GM18951 (cell line): Measurements from ENCODE around the gene TRMT112.

Experiments
- POLR2A ChIP-seq: IDR thresholded peaks from 4 replicates; pipeline ENCODE4 v1.6.1; 2011; ENCODE audit warnings: mild to moderate bottlenecking; ENCODE audit not compliant: insufficient read length, insufficient read depth; ENCODE audit errors: extremely low read depth
- in situ Hi-C: fragments of 300-500 bp; cut with MboI; formaldehyde crosslinking; loops from one replicate; pipeline ENCODE4 v1.12.0; 2022; ENCODE audit warnings: low sequenced_read_pairs, mixed read lengths, inconsistent platforms; ENCODE audit not compliant: unreplicated experiment

The TRMT112 gene

DNA sequence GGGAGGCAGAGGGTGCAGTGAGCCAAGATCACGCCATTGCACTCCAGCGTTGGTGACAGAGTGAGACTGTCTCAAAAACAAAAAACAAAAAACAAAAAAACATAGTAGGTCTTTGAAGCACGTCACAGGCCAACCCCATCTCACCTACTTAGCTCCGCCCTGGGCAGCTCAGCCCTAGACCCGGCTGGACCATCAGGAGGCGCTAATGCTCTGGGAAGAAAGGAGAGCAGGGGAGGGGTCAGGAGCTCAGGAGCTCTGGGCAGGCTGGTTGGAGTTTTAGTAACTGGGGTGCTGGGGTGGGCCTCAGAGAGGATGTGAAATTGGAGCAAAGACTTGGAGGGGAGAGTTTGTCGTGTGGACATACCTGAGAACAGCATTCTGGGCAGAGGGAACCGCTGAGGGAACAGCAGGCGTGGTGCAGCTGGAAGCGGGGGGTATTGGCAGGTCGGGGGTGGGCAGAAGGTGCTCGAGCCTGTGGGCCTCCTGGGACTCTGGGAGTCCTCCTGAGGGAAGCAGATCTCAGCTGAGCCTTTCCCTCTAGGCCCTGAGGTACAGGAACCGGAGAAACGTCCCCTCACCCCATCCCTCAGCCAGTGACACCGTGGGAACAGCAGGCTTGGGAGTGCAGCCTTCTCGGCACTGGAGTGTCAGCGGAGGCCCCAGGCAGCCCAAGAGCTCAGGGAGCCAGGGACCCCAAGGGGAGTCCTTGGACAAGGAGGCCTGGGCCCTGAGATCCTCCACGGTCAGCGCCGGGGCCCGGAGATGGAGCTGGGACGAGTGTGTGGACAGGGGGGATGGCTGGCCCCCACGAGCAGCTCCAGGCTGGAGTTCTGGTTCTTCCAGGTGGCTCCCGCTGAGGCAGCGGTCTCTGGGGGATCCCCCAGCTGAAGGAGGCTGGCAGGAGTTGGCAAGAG lies 39.4 kb upstream of the TRMT112 start:
- TF ChIP-seq POLR2A: no peak
- in situ Hi-C loops: no loop called here

DNA sequence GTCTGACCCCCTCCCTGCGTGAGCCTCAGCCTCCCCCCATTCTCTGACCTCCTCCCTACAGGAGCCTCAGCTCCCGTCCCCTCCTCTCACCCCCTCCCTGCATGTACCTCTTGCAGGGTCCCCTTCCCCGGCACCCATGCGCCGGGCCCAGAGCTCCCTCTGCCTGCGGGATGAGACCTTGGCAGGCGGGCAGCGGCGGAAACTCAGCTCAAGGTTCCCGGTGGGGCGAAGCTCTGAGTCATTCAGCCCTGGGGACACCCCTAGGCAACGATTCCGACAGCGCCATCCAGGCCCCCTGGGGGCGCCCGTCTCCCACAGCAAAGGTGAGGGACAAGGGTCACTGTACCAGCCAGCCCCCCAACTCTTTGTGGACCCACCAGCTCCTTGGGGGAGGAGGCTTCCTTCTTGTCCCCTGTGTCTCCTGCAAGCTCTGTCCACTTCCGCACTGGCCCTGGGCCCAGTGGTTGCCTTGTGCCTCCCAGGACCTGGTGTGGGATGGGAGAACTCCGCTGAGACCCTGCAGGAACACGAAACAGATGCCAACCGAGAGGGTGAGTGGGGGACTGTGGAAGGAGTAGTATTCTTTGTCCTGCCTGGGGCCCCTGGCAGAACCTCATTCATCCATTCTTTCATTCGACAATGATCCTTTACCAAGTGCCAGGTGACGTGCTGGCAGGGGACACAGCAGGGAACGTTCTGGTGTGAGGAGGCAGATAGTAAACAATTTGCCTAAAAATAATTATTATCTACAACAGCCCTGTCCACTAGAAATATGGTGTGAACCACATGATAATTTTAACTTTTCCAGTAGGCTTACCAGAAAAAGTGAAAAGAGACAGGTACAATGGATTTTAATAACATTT lies 38.0 kb upstream of the TRMT112 start:
- TF ChIP-seq POLR2A: no peak
- in situ Hi-C loops: no loop called here

DNA sequence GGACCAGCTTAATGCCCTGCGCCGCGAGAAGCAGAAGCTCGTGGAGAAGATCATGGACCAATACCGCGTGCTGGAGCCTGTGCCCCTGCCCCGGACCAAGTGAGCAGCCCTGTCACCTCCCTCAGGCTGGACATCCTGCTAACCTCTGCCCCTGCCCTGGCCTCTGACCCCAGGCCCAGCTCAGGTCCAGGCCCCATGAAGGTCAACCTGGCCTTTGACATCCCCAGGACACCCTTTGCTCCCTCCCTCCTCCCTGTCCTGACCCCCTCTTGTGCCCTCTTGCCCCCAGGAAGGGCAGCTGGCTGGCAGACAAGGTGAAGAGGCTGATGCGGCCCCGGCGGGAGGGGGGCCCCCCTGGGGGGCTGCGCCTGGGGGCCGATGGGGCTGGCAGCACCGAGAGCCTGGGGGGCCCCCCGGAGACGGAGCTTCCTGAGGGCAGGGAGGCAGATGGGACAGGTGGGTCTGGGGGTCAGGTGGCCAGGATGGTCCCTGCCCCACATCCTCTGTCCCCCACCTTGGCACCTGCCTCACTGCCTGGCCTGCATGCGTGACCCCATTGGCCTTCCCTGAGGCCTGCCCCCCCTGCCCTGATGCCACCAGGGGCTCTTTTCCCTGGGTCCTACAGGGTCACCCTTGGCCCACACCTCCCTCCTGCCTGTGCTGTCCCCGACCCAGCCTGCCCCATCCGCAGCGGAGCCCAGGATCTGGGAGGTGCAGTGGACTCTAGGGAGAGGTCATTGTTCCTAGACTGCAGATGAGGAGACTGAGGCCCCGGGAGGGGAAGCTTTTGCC lies 36.6 kb upstream of the TRMT112 start:
- no peak for TF ChIP-seq POLR2A
- in situ Hi-C loops: no loop called here

DNA sequence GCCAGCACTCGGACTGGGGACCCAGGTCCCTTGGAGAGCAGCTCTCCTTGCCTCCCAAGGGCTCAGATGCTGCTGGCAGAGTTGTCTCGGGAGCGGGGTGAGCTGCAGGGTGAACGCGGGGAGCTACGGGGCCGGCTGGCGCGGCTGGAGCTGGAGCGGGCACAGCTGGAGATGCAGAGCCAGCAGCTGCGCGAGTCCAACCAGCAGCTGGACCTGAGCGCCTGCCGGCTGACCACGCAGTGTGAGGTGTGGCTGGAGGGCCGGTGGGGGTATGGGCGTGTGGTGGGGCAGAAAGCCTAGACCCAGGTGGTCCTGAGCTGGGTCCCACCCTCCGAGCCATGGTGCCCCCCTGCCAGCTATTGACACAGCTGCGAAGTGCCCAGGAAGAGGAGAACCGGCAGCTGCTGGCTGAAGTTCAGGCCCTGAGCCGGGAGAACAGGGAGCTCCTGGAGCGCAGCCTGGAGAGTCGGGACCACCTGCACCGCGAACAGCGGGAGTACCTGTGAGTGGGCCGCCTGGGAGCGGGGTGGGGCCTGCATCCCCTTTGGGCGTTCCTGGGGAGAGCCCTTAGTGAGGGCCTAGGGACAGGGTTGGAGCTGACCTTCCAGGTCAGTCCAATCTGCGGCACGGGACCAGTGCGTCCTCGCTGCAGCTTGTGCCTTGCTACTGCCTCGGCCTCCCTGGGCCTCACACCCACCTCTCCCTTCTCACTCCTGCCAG lies 35.8 kb upstream of the TRMT112 start:
- in situ Hi-C loops: no loop called here
- TF ChIP-seq POLR2A: no peak

DNA sequence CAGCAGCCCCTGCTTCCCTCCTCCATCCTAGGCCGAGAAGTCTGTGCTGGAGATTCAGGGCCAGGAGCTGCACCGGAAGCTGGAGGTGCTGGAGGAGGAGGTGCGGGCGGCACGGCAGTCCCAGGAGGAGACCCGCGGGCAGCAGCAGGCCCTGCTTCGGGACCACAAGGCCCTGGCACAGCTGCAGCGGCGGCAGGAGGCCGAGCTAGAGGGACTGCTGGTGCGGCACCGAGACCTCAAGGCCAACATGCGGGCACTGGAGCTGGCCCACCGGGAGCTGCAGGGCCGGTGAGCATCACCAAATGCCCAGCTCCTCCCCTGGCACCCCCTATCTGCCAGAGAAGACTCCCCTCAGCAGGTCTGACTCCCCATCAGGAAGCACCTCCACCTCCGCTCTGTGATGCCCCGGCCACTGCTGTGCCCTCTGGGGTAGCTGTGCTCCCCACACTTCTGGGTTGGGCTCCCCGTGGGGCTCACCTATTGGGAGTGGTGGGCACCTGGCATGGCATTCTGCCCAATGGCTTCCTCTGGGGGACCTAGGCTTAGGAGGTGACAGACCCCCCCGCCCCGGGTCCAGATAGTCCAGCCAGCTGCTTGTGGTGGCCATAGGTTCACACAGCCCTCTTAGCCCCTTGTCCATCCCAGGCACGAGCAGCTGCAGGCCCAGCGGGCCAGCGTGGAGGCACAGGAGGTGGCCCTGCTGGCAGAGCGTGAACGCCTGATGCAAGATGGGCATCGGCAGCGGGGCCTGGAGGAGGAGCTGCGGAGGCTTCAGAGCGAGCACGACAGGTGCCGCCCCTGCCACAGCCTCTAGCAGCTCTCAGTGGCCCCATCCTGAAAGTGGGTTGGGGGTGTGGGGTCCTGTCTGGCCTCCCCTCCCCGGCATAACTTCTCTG lies 35.0 kb upstream of the TRMT112 start:
- TF ChIP-seq POLR2A: no peak
- in situ Hi-C loops: no loop called here

DNA sequence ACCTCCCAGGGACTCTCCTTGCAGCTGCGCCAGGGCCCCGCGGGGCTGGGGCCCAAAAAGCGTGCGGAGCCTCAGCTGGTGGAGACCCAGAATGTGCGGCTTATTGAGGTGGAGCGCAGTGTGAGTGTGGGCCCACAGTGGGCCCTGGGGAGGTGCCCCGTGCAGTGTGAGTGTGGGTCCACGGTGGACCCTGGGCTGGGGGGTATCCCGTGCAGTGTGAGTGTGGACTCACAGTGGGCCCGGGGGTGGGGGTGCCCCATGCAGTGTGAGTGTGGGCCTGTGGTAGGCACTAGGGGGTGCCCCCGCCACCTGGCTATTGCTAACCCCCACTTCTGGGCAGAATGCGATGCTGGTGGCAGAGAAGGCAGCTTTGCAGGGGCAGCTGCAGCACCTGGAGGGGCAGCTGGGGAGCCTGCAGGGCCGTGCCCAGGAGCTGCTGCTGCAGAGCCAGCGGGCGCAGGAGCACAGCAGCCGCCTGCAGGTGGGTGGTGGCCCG lies 33.8 kb upstream of the TRMT112 start:
- in situ Hi-C loops: no loop called here

DNA sequence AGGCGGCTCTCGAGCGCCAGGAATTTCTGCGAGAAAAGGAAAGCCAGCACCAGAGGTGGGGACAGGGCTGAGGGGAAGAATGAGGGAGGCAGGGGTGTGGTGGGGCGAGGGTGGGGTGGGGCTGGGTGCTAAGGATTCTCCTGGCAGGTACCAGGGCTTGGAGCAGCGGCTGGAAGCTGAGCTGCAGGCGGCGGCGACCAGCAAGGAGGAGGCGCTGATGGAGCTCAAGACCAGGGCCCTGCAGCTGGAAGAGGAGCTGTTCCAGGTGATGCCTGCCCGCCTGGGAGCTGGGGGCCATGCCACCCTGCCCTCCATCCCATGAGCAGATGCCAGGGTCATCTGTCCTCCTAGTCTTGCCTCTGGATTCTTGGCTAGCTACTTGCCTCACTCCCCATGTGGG lies 32.0 kb upstream of the TRMT112 start:
- TF ChIP-seq POLR2A: no peak
- in situ Hi-C loops: no loop called here

More for the DNA sequence above, 33.8 kb upstream of the TRMT112 start:
- TF ChIP-seq POLR2A: no peak

DNA sequence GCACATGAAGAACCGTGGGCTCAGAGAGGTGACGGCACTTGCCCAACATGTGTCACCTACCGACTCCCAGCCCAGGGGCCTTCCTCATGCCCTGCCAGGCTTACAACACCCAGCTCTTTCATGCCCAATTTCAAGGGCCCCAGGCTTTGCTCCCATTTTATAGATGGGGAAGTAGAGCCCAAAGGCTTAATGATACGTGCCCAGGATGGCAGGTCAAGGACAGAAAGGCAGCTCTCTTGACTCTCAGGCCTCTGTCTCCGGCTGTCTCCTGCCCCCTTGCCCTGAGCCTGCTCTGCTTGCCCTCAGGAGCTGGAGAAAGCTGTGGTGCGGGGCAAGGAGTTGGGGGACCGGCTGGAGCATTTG lies 31.6 kb upstream of the TRMT112 start:
- in situ Hi-C loops: no loop called here
- no peak for TF ChIP-seq POLR2A

DNA sequence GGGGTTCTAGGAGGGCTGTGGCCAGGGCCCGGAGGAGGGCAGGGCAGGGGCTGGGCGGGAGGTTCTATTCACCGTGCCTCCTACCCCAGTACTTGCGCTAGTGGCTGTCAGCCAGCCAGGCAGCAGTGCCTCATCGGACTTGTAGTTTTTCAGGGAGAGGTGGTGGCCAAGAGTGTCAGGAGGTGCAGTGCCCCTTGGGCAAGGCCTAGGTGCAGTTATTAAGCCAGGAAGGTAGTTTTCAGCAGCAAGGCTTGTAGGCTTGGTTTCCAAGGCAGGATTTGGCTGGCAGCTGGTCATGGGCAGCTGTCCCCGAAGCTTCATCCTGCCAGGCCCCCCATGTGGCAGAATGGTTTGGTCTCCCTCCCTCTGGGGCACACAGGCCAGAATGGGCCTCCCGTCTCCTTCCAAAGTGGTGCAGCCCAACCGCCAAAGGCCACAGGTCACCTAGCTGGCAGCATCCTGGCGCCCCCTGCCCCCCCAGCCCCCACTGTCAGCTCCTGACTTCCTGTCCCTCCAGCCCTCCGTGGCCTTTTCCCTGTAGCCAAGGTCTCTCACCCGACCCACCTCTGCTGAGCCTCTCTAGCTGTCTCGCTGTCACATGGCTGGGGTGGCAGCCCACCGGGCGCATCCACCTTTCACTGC lies 31.1 kb upstream of the TRMT112 start:
- in situ Hi-C loops: no loop called here
- no peak for TF ChIP-seq POLR2A

DNA sequence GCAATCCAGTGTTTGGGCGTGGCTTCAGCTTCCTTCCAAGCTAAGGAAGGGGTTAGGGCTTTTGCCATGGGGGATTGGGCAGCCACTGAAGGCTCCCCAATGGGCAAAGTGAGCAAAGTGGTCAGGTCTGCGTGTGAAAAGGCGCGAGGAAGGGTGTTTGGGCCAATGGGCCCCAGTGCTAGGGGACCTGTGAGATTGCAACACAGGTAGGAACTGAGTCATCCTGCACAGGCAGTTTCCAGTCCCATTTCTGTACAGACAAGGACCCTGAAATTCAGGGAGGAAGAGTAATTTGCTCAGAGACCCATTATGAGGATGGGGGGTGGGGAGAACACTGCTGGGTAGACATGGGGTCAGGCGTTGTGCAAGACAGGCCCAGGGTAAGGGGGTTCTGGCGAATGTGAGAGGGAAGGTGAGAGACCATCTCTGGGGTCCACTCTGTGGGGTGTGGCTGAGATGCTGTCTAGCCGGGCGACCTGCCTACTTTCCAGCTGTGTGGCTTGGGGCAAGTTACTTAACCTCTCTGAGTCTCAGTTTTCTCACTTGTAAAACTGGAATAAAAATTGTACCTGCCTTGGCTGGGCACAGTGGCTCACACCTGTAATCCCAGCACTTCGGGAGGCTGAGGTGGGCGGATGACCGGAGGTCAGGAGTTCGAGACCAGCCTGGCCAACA lies 30.0 kb upstream of the TRMT112 start:
- in situ Hi-C loops: no loop called here
- TF ChIP-seq POLR2A: no peak
